NCI-H526 (cell line): Measurements from ENCODE around the gene EEF2K.
A peak's percentile ranks its signal among the peaks of the same experiment; 100 is the strongest.
"Not testable (repeated sequence)": the region's sequence is repeated elsewhere in the genome, so short reads cannot be mapped to it uniquely, and the experiment has no call there.

Source experiments
- DNase-seq, 2 experiments: peaks; one replicate each; lab custom pipeline; 2025; lab: John Stamatoyannopoulos, UW

EEF2K gene

DNA sequence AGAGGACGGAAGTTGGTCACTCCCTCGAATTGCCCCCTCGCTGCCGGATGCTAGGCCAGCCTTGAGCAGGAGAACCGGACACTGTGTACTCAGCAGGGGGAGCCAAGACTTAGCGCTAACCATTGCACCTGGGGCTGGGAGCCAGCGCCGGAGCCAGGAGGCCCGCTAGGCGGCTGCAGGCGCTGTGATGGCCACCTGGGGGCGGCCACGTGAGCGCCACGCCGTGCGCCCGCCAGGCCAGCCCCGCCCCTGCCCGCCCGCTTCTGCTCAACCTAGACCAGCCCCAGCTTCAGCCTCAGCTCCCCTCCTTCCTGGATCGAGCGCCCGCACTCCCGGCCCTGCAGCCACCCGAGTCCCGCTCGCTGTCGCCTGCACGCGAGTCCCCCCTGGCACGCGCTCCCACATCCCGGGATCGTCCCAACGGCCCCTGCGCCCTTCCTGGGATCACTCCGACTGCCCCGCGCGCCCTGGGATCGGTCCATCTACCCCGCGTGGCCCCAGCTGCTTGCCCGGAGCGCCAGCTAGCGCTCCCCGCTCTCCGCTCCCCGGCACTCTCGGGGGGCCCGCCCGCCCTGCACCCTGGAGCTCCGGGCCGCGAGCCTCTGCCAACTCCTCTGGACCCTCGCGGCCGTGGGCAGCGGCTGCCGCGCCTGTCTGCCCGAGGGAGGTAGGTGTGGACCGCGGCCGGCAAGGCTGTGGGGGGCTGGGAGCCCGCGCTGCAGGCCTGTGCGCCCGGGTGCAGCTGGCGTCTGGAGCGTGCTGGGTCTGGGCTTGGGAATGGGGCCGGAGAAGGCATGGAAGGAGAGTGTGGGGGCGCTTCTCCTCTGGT is at the start of gene EEF2K:
Gene EEF2K, plus strand, starts transcription at position 266 of the 829 bp plus-strand sequence. CDS start 19,452 bp downstream, outside the sequence.
- peak; percentile 79 to 96 for DNase-seq

DNA sequence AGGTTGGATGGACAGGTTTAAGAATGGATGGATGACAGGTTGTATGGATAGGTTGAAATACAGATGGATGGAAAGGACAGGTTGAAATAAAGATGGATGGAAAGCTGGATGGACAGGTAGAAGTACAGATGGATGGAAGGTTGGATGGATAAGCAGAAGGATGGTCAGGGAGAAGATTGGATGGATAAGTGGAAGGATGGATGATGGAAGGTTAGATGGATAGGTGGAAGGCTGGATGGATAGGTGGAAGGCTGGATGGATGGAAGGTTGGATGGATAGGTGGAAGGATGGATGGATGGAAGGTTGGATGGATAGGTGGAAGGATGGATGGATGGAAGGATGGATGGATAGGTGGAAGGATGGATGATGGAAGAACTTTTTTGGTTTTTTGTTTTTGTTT is 44.7 kb upstream of the EEF2K start:
- no peak for DNase-seq

DNA sequence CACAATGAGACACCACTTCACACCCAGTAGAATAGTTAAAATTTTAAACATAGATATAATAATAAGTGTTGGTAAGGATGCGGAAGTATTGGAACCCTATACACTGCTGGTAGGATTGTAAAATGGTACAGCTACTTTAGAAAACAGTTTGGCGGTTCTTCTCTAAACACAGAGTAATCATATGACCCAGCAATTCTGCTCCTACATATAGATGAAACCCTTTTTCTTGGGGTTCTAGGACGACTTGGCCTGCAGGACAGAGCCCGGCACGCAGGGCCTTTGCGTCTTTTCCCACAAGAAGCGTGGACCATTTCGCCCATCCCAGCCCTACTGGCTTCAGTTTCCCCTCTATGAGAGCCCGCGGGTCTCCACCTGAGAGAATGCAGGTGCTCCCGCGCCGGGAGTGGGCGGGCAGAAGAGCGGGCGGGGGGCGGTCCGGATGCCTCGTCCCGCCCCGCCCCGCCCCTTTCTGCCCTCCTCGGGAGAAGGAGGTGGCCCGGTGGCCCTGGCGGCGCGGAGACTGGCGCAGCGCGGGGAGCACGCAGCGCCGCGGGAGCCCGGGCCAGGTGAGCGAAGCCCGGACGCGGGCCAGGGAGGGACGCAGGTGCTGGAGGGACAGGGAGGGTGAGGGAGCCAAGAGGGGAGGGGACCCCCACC is 44.0 kb upstream of the EEF2K start, which contains the start of gene SDR42E2:
Gene SDR42E2, plus strand, starts transcription at position 508 of the 657 bp plus-strand sequence. CDS start 3,077 bp downstream, outside the sequence.
- peak; percentile 28 to 88 for DNase-seq

DNA sequence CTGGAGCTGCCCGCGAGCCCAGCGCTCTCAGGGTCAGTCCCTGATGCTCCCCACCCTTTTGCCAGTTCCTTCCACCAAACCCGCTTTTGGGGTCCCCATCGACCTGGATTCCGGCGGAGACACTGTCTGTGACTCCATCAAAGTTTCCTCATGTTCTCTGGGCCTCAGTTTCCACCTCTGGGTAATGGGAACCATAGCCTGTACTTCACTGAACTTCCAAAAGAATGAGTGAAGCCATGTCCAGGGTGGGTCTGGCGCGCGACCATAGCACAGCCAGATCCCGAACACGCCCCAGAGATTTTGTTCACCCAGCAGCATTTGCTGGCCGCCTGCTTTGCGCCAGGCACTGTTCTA is 43.4 kb upstream of the EEF2K start:
- DNase-seq = no peak

DNA sequence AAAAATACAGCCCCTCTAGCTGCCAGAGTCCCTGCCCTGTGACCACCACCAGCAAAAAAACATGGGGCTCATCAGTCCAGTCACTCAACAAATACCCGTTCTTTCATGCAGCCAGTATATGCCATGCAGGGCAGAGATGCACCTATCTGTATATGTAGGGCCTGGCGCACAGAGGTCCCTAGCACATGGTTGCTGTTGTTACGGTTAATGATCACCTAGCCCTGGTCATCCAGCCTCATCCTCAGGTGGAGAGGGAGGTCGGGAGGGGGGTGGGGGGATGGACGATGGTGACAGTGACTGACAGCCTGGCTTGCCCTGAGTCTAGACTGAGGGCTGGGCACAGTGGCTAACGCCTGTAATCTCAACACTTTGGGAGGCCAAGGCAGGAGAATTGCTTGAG is 42.3 kb upstream of the EEF2K start:
- no peak for DNase-seq

DNA sequence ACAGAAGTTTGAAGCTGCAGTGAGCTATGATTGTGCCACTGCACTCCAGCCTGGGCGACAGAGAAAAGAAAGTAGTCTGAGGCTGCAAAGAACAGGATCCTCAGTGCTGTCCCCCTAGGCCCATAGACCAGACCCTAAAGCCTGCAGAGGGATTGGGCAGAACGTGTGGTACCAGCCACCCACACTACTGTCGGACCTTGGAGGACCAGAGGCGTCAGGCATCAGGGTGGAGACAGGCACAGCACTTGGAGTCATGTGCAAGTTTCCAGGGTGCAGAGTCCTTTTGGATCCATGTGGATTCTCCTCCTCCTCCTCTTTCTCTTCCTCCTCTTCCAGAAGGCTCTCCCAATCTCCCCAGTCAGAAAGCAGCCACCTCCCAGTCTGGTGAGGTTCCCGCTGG is 41.6 kb upstream of the EEF2K start:
- no peak for DNase-seq

DNA sequence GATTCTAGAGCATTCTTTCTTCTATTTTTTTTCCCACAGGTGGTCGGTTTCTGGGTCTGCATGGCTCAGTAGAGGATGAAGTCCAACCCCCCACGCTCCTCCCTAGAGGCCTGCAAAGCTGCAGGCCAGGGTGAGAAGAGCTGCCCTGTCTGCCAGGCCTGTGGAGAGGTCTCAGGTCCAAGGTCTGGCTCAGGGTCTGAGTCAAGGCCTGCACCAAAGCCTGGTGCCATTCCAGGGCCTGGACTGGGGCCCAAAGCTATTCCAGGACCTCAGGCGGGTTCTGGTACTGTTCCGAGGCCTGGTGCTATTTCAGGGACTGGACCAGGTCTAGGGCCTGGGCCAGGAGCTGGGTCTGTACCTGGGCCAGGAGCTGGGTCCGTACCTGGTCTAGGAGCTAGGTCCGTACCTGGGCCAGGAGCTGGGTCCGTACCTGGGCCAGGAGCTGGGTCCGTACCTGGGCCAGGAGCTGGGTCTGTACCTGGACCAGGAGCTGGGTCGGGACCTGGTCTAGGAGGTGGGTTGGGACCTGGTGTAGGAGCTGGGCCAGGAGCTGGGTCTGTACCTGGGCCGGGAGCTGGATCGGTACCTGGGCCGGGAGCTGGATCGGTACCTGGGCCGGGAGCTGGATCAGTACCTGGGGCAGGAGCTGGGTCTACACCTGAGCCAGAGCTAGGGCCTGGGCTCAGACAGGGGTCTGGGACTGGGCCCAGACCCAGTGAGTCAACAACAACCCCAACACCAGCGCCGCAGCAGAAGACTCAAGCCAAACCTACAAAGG is 40.4 kb upstream of the EEF2K start:
- DNase-seq = no peak

DNA sequence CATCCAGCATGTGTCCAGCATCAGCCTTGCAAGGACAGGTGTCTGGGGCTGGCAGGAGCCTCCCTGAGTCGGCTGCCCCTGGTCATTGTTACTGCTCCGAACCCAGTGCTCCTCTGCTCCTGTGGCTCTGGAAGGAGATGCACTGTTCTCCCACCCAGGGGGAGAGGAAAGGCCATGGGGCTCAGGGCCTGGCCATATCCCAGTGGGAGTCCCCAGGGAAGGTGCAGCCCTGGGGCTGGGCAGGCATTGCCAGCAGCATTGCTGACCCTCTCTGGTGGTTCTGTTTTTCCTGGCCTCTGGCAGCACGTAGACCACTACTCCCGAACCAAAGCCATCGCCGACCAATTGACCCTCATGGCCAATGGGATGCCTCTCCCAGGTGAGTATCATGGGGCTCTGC is 34.1 kb upstream of the EEF2K start:
- no peak for DNase-seq

DNA sequence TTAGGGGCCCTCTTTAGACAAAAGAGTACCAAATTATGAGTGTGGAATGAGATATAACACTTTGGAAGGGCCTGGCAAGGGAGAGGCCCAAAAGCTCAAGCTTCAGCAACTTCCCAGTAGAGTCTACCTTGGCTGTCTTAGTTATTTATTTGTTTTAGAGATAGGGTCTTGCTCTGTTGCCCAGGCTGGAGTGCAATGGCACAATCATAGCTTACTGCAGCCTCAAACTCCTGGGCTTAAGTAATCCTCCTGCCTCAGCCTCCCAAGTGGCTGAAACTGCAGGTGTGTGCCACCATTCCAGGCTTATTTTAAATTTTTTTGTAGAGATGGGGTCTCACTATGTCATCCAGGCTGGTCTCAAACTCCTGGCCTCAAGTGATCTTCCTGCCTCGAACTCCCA is 33.4 kb upstream of the EEF2K start:
- not testable (repeated sequence) for DNase-seq

DNA sequence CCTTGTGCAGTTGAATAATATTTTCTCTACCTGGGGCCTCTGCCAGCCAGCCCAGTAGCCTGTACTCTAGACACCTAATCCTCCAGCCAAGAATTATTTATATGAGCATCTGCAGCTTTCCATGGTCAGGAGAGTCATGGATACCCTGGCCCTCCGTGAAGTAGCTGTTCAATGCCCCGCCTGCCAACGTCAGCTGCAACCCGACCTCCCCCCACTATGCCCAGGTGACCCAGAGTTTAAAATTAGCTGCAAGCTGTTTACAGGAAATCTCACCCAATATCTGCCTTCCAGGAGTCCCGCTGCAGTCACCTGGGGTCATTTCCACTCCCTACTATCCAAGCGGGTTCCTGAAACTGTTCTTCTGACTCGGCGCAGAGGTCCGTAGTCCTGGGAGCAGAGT is 31.4 kb upstream of the EEF2K start:
- no peak for DNase-seq

DNA sequence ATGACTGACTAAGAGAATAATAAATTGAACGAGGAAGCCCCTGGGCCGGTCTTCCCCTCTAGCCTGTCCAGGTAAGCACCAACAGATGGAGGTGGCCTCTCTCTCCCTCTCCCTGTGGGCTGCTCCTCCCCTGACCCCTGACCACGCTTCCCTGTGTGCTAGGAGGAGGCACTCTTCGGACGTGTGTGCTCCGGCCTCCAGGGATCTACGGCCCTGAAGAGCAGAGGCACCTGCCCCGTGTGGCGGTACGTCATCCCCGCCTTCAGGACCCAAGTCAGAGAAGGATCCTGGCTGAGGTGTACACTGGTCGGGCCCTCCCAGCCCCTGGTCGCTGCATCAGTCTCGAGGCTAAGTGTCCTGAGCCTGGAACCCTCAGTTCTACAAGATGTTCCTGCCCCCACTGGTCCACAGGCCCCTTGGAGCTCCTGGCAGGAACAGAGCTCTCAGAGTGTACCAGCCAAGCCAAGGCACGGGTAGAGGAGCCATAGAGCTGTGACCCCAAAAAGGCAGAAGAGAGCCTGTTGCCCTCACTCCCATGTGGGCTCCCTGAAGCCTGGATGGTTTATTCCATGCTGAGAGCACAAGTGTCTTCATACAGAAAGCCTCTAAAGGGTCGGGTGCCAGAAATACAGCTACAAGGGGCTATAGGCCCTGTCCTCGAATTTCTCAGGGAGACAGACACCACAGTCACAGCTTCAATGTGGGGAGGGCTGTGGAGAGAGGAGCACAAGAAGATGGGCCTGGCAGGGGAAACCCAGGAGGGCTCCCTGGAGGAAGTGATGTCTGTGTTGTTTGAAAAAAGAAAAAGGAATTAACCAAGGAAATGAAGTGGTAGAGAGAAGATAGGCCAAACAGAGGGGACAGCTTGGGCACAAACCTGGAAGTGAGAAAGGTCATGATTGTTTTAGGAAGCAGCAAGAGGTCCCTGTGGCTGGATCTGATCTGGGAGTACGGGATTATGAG is 27.8 kb upstream of the EEF2K start:
- DNase-seq = no peak

DNA sequence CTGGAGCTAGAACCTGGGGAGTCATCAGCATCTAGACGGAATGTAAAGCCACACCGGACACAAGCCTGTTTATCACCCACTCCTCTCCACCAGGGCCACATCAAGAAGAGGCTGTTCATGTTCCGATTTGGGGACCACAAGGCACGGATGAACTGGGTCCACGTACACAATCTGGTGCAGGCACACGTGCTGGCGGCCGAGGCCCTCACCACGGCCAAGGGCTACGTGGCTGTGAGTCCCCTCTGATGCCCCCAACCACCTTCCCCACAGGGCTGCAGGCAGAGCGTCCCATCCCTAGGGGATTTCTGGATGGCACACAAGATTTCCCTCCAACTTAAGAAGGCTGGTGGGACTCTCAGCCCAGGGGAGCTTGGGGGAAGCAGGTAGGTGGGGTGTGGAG is 24.7 kb upstream of the EEF2K start:
- DNase-seq = no peak

DNA sequence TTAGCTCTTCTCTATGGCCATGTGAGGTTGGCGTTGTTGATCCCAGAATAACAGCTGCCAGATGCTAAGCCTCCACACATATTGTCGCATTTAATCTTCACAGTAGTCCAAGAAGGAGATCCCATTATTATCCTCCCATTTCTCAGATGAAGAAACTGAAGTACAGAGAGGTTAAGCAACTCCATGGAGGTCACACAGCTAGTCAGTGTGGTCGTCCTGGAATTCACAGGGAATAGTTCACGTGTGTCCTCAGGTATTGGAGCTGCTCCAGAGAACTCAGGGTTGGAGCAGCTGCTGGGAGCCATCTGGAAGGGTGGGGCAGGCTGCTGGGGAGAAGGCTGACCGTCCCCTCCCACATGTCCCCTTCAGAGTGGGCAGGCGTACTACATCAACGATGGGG is 24.2 kb upstream of the EEF2K start:
- DNase-seq = no peak

DNA sequence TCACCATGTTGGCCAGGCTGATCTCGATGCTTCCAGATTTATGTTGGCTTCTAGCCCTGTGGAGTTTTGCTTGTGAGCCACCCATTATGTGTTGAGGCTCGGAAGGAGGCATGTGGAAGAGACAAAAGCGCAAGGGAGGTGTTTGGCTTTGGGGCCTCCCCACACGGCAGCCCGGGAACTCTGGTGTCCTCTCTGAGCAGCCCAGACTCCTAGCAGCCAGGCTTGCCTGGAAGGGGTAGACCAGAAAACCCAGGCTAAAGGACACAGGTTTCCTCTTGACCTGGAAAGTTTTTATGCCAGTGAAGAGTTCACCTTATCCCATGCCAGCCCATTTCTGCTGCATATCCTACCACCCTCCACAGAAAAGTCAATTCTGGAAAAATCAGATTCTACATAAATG is 22.7 kb upstream of the EEF2K start:
- no peak for DNase-seq

DNA sequence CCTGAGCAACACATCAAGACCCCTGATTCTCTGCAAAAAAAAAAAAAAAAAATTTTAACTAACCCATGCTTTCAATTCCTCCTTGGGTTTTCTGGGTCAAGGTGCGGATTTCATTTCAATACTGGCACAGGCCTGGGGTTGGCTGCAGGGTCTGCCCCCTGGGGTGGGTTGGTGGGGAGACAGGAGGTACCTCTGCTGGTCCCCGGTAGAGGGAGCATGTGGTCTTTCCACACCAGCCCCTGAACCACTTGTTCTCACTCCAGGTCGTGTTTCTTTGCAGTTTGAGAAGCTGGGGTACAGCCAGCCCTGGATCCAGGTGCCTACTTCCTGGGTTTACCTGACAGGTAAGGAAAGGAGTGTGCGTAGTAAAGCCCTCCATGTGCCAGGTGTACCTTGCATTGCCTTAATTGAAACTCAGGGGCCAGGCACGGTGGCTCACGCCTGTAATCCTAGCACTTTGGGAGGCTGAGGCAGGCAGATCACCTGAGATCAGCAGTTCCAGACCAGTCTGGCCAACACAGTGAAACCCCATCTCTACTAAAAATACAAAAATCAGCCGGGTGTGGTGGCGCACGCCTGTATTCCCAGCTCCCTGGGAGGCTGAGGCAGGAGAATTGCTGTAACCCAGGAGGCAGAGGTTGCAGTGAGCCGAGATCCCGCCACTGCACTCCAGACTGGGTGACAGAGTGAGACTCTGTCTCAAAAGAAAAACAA is 22.0 kb upstream of the EEF2K start:
- peak in 1 of 2 experiments; percentile 23 for DNase-seq

DNA sequence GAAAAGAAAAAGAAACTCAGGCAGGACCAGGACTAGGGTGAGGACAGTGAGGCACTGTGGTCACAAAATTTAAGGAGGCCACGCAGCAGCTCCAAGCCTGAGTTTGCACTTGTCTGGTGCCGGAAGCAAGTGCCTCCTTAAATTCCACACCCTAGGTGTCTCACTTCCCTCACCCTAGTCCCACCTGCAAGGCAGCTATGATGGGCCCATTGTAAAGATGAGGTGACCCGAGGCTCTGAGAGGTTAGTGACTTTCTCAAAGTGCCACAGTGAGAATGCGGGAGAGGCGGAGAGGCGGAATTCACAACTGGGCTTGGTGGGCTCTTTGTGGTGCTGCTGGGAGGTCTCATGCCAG is 21.5 kb upstream of the EEF2K start:
- DNase-seq = no peak

DNA sequence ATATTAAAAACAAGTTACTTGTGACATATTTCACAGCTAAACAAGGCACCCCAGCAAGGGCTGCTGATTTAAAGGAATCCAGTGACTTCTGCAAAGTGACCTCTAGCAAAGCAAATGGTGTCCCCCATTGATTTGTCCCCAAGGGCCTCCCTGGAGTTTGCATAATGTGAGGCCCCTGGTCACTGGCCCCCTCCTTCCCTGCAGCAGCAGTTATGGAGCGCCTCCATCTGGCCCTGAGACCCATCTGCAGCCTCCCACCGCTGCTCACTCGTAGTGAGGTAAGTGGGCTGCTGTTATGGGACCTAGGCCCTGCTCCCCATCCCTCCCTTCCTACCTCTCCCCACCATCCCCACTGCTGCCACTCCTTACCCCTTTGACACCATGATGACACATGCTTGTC is 19.6 kb upstream of the EEF2K start:
- DNase-seq = peak in 1 of 2 experiments; percentile 33

DNA sequence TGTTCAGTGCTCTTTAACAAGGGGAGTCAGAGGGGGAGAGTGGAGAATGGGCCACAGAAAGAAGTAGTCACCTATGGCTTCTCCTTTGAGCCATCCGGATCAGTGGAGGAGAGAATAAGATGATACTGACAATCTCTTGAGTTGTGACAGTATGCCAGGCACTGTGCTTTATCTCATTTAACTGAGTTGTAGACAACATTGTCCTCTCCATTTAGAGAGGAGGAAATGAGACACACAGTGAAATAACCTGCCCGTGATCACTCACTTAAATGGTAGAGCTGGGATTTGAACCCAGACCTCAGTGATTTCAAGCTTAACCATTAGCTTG is 17.8 kb upstream of the EEF2K start:
- DNase-seq = no peak

DNA sequence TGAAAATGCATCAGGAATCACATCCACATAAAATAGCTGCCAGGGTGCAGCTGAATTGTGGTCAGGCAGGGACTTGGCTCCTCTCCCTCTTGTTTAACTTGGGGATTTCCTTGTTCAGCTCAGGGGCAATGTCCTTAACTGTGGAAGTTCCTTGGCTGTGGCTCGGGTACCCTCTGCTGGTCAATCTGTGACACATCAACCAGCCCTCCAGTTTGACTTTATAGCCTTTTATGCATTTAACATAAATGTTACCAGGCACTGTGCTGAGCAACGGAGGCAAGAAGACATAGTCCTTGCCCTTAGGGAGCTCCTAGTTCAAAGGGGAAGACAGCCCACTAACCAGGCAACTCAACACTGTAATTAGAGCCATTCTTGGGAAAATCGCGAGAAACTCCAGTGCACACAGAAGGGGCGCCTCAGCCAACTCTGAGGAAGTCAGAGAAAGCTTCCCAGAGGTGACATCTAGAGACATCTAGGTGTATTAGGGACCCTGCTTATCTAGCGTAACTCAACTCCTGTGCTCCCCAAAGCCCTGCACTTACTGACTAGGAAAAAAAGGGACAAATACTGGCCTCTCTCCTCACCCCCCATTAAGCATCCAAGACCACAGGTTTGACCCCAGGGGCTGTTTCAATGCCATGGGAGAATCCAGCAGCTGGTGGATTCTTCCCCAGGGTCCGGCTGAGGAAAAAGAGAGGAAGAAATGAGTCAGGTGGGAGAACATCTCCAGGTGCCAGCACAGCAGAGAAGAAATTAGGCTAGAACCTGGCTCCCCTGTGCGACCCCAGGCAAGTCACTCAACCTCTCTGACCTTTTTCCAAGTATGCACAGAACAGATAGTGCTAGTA is 17.3 kb upstream of the EEF2K start:
- DNase-seq = peak; percentile 64 to 87

DNA sequence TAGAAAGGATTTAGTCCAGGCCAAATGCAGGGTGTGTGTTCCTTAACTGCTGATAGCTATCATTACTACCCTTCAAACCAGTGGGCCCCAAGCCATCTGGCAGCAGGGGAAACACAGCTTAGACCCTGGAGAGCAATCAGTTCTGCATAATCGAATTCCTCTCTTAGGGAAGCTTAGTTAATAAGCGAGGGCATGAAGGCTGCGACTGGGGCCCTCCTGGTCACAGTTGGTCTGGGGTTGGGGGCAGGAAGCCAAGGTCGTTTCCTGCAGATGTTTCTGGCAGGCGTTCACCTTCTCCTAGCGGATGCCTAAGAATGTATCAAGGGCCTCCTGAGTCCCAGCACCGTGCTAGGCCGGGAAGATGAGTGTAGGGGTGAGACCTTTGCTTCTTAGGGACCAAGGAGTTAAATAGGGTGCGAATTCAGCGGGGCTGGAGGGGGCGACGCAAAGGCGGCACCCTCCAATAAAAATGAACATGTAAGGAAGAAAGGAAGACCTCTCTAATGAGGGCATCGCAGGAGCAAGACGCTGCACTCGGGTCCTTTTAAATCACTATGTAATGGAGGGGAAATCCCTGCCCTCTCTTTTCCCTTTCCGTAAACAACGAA is 16.5 kb upstream of the EEF2K start:
- DNase-seq = no peak
